Type B pancreatic cell (in vitro differentiated cells): ENCODE data around the gene OBSL1. TPM values are rescaled to one million over a fixed set of nuclear protein-coding genes. Genes with fewer than 3 reads are reported as not detected.

Experiments
- DNase-seq: peaks from one replicate; pipeline ENCODE4 v3.0.0; 2021; ENCODE audit warnings: mixed read lengths; ENCODE audit not compliant: unreplicated experiment; ENCODE audit errors: extremely low spot score
- H3K27ac Mint-ChIP-seq: 2 replicates; pipeline ENCODE4 v1.8.0; 2021; ENCODE audit warnings: mild to moderate bottlenecking, mixed read lengths
- H3K27me3 Mint-ChIP-seq: 2 replicates; pipeline ENCODE4 v1.8.0; 2021; ENCODE audit warnings: mixed read lengths
- H3K36me3 Mint-ChIP-seq: 2 replicates; pipeline ENCODE4 v1.8.0; 2021; ENCODE audit warnings: mixed read lengths
- H3K4me1 Mint-ChIP-seq: one replicate; pipeline ENCODE4 v1.8.0; 2021; ENCODE audit warnings: mixed read lengths; ENCODE audit not compliant: unreplicated experiment
- H3K4me3 Mint-ChIP-seq: 2 replicates; pipeline ENCODE4 v1.8.0; 2021; ENCODE audit warnings: mild to moderate bottlenecking, mixed read lengths
- H3K9me3 Mint-ChIP-seq: 2 replicates; pipeline ENCODE4 v1.8.0; 2021; ENCODE audit warnings: mixed read lengths
- CTCF ChIP-seq: fragments of 200-600 bp; sonication (generic); conservative IDR thresholded peaks from 2 replicates; pipeline ENCODE4 v1.5.0; 2021; ENCODE audit warnings: antibody characterized with exemption, mild to moderate bottlenecking
- total RNA-seq: library from RNA; stranded (reverse); gene quantifications from 2 replicates; pipeline ENCODE4 v1.2.1, GENCODE V29; 2021; ENCODE audit warnings: low replicate concordance

The OBSL1 gene
- total RNA-seq, 1 donor from 2014 or later: 197 TPM

- no peaks in the 10 kb centered on the region for H3K9me3 Mint-ChIP-seq
- peaks cover 7% of the 10 kb centered on the region for H3K36me3 Mint-ChIP-seq
- H3K27ac Mint-ChIP-seq: peak overlapping the region; percentile 88
- peaks cover 9% of the 10 kb centered on the region for H3K27me3 Mint-ChIP-seq
- DNase-seq: no peak
- no peak for TF ChIP-seq CTCF
- H3K4me1 Mint-ChIP-seq: peaks cover 18% of the 10 kb centered on the region
- peak overlapping the region; percentile 92 for H3K4me3 Mint-ChIP-seq
Measured at GRCh38 chr2:219544567-219544966, 26.8 kb downstream of the OBSL1 start.

- Mint-ChIP-seq H3K9me3 (no peaks in the 10 kb centered on the region), H3K27ac (peak within 1 kb of the TSS; percentile 88), H3K36me3 (peaks cover 7% of the 10 kb centered on the region), H3K27me3 (peaks cover 9% of the 10 kb centered on the region), H3K4me1 (peaks cover 18% of the 10 kb centered on the region), H3K4me3 (peak within 1 kb of the TSS; percentile 92)
- DNase-seq: peak; percentile 99
- no peak for TF ChIP-seq CTCF
Measured at GRCh38 chr2:219543596-219544358, 27.6 kb downstream of the OBSL1 start, which contains the start of the genes CHPF and TMEM198. CHPF (minus strand) TSS chr2:219543809; CDS start chr2:219543538, 271 bp downstream. TMEM198 (plus strand) TSS chr2:219544028; CDS start chr2:219544728, 700 bp downstream.

GRCh38 chr2:219542931-219543595 lies 28.3 kb downstream of the OBSL1 start:
- peaks cover 5% of the 10 kb centered on the region for H3K27me3 Mint-ChIP-seq
- peak overlapping the region; percentile 87 for H3K27ac Mint-ChIP-seq
- no peak for TF ChIP-seq CTCF
- no peak for DNase-seq
- no peaks in the 10 kb centered on the region for H3K9me3 Mint-ChIP-seq
- peaks cover 18% of the 10 kb centered on the region for H3K4me1 Mint-ChIP-seq
- peak overlapping the region; percentile 88 for H3K4me3 Mint-ChIP-seq
- H3K36me3 Mint-ChIP-seq: peaks cover 3% of the 10 kb centered on the region

GRCh38 chr2:219541611-219542180 lies 29.6 kb downstream of the OBSL1 start:
- Mint-ChIP-seq H3K4me1 (peaks cover 18% of the 10 kb centered on the region), H3K27ac (peak overlapping the region; percentile 87), H3K27me3 (peaks cover 5% of the 10 kb centered on the region), H3K9me3 (no peaks in the 10 kb centered on the region), H3K4me3 (peak overlapping the region; percentile 88), H3K36me3 (peaks cover 3% of the 10 kb centered on the region)
- DNase-seq: peak; percentile 90
- TF ChIP-seq CTCF: peak; percentile 100

- DNase-seq: no peak
- H3K9me3 Mint-ChIP-seq: no peaks in the 10 kb centered on the region
- peak overlapping the region; percentile 88 for H3K4me3 Mint-ChIP-seq
- no peak for TF ChIP-seq CTCF
- peaks cover 3% of the 10 kb centered on the region for H3K36me3 Mint-ChIP-seq
- no peak overlapping the region for H3K27ac Mint-ChIP-seq
- H3K27me3 Mint-ChIP-seq: peaks cover under 1% of the 10 kb centered on the region
- peaks cover 18% of the 10 kb centered on the region for H3K4me1 Mint-ChIP-seq
Measured at GRCh38 chr2:219540784-219541504, 30.4 kb downstream of the OBSL1 start.
